ENCODE results near the gene UBE2G2.

UBE2G2 gene

DNA sequence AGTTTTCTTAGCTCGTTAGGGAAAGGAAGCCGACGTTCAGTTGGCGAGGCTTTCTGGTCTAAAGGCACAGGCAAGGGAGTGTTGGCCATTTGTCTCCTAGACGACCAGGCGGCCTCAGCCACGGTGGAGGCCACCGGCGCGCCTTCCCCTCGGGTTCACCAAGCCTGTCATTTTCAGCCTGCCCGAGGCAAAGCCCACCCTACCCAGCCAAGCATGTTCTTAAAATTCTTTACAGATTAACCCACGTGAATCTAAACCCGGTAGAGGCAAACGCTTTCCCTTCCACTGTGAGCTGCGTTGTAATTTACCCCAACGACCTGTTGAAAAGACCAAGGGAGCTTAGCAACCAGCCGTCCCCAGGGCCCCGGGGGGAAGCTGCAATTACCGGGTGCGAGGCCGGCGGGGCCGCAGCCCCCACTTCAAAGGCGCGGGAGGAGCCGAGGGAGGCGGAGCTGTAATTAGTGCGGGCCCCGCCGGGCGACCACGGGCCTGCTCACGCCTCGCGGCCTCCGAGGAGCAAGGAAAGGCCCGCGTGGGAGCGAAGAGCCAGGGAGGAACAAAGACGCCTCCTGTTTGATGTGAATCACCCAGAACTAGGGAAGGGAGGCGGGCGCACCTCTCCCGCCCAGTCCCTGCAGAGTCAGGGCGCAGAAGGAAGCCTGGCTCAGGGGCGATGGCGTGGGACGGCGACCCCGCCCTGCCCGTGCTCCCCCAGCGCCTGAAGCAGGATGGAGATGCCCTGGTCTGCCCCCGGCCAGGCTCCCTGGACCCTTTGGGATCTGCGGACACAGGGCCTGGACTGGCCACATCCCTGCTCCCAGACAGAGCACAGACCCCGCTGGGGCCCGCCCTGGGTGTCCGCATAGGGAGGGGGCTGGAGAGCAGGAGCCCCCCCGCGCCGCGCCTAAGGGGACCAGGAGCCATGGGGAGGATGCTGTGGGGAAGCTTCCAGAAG is 78.2 kb downstream of the UBE2G2 start:
- Histone ChIP-seq H3K4me1 (ENCODE audit: control insufficient read depth in 5 of 5, insufficient read depth in 5 of 5, low read length in 5 of 5) (peaks cover 0 to 11% (median 8%) of the 10 kb centered on the region in 5 donors), H3K27ac (ENCODE audit: low read depth, low read length) (no peak overlapping the region), H3K27me3 (ENCODE audit: control insufficient read depth in 5 of 5, insufficient read depth in 4 of 5, low read length in 5 of 5) (peaks cover 29 to 58% (median 39%) of the 10 kb centered on the region in 5 donors), H3K9me3 (ENCODE audit: control insufficient read depth in 5 of 5, low read length in 5 of 5) (no peaks in the 10 kb centered on the region), H3K9ac (ENCODE audit: low read length in 5 of 5) (peak overlapping the region in 1 of 5 donors; percentile 11), H3K36me3 (ENCODE audit: control insufficient read depth in 5 of 5, insufficient read depth in 5 of 5, low read length in 5 of 5) (no peaks in the 10 kb centered on the region), H3K4me3 (ENCODE audit: low read depth in 1 of 5, low read length in 5 of 5) (peak overlapping the region in 1 of 5 donors; percentile 22)

DNA sequence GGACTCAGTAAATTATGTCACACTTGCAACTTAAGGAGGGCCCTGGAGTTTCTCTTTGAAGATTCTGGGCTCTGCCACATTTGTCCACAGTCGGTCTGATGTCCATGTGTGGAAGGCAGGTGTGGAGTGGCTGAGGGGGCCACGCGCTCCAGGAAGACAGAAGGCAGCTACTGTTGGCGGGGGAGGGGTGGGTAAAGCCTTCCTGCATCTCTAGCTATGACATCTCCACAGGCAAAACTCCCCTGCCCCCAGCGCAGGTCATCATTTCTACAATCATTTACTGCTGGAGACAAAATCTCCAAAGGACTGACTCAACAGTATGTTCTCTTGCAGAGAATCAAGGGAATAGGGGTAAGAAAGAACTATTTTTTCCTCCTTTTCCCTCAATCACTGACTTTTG is 78.9 kb downstream of the UBE2G2 start:
- Histone ChIP-seq H3K4me1 (ENCODE audit: control insufficient read depth in 5 of 5, insufficient read depth in 5 of 5, low read length in 5 of 5) (peaks cover 0 to 11% (median 8%) of the 10 kb centered on the region in 5 donors), H3K27ac (ENCODE audit: low read depth, low read length) (no peak overlapping the region), H3K4me3 (ENCODE audit: low read depth in 1 of 5, low read length in 5 of 5) (no peak overlapping the region), H3K27me3 (ENCODE audit: control insufficient read depth in 5 of 5, insufficient read depth in 4 of 5, low read length in 5 of 5) (peaks cover 28 to 54% (median 36%) of the 10 kb centered on the region in 5 donors), H3K36me3 (ENCODE audit: control insufficient read depth in 5 of 5, insufficient read depth in 5 of 5, low read length in 5 of 5) (no peaks in the 10 kb centered on the region), H3K9me3 (ENCODE audit: control insufficient read depth in 5 of 5, low read length in 5 of 5) (no peaks in the 10 kb centered on the region), H3K9ac (ENCODE audit: low read length in 5 of 5) (no peak overlapping the region)

DNA sequence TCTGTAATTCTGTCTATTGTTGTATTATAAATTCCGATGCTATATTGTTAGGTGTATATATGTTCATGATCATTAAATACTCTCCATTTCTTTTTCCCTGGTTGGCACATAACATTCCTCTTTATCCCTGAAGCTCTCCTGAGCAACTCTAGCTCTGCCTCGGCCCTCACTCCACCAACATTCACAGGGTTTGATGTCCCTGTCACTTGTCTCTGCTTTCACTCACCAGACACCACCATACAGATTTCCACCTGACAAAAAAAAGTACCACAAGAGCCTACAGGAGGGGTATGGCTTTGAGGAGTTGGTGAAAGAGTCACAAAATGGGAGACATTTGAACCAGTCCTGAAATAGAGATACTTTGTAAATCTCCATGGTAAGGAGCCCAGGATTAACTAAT is 81.5 kb downstream of the UBE2G2 start:
- no peaks in the 10 kb centered on the region for H3K36me3 ChIP-seq (ENCODE audit: control insufficient read depth in 5 of 5, insufficient read depth in 5 of 5, low read length in 5 of 5)
- no peak overlapping the region for H3K9ac ChIP-seq (ENCODE audit: low read length in 5 of 5)
- H3K9me3 ChIP-seq (ENCODE audit: control insufficient read depth in 5 of 5, low read length in 5 of 5), result no peaks in the 10 kb centered on the region
- H3K27me3 ChIP-seq (ENCODE audit: control insufficient read depth in 5 of 5, insufficient read depth in 4 of 5, low read length in 5 of 5), result peaks cover 17 to 30% (median 24%) of the 10 kb centered on the region in 5 donors
- H3K4me3 ChIP-seq (ENCODE audit: low read depth in 1 of 5, low read length in 5 of 5), result no peak overlapping the region
- H3K4me1 ChIP-seq (ENCODE audit: control insufficient read depth in 5 of 5, insufficient read depth in 5 of 5, low read length in 5 of 5), result peaks cover 0 to 11% (median 8%) of the 10 kb centered on the region in 5 donors
- no peak overlapping the region for H3K27ac ChIP-seq (ENCODE audit: low read depth, low read length)

All from subcutaneous abdominal adipose tissue (tissue), 5 donors.